Gastroesophageal sphincter (tissue), 4 donors: ENCODE measurements around the gene FKRP. TPM values are rescaled to one million over a fixed set of nuclear protein-coding genes. Genes with fewer than 3 reads are reported as not detected.

Experiments used
- ATAC-seq: fragments of 150-250 bp; one replicate; pipeline ENCODE4 v1.9.1; 2016; ENCODE audit warnings: mild to moderate bottlenecking, moderate library complexity
- H3K27ac ChIP-seq, 4 donors: fragments of 200-600 bp; sonication (generic) in 3 of 4; 1 replicate in 3 of 4; 2 replicates in 1 of 4; pipeline ENCODE4 v1.5.1; 2016 to 2019
- H3K27me3 ChIP-seq: fragments of 200-600 bp; sonication (generic); one replicate; pipeline ENCODE4 v1.5.1; 2019
- H3K36me3 ChIP-seq, 2 donors: fragments of 200-600 bp; sonication (generic); one replicate each; pipeline ENCODE4 v1.5.1; 2019; ENCODE audit warnings: control low read depth in 1 of 2
- H3K4me1 ChIP-seq, 3 donors: fragments of 200-600 bp; sonication (generic); 1 replicate in 2 of 3; 2 replicates in 1 of 3; pipeline ENCODE4 v1.5.1; 2016 to 2019; ENCODE audit warnings: control low read depth in 2 of 3
- H3K4me3 ChIP-seq, 2 donors: fragments of 200-600 bp; sonication (generic); one replicate each; pipeline ENCODE4 v1.5.1; 2019; ENCODE audit warnings: mild to moderate bottlenecking in 1 of 2, moderate library complexity in 1 of 2
- H3K9me3 ChIP-seq, 3 donors: fragments of 200-600 bp; sonication (generic); one replicate each; pipeline ENCODE4 v1.5.1; 2017 to 2019; ENCODE audit warnings: control low read depth in 2 of 3
- EP300 ChIP-seq: sonication (generic); formaldehyde crosslinking; IDR thresholded peaks from one replicate; pipeline ENCODE4 v1.6.1; 2017; ENCODE audit warnings: antibody characterized with exemption, mild to moderate bottlenecking
- POLR2A ChIP-seq, 2 donors: fragments of 450-650 bp; IDR thresholded peaks; one replicate each; pipeline ENCODE4 v1.6.1; 2017; ENCODE audit warnings: antibody characterized with exemption in 2 of 2, mild to moderate bottlenecking in 2 of 2, moderate library complexity in 1 of 2
- POLR2AphosphoS5 ChIP-seq: sonication (generic); formaldehyde crosslinking; IDR thresholded peaks from one replicate; pipeline ENCODE4 v1.6.1; 2017; ENCODE audit warnings: antibody characterized with exemption
- WGBS, 2 donors: methylation state at CpG; one replicate each; pipeline ENCODE4 v1.1.5; 2018; ENCODE audit warnings: low coverage in 1 of 2; 5-methylcytosine and 5-hydroxymethylcytosine counted together
- total RNA-seq, 4 donors: library from RNA; depleted of rRNA; stranded (reverse); fragments of >200 nt; gene quantifications; one replicate each; pipeline ENCODE4 v1.1.0, GENCODE V29; 2016
- TF ChIP-seq, protein P1 (sequence below), 4 experiments: fragments of 200-600 bp in 2 of 4; fragments of 450-650 bp in 2 of 4; sonication (generic) in 1 of 4; IDR thresholded peaks; one replicate each; pipeline ENCODE4 v1.5.1; 2017 to 2019; ENCODE audit warnings: antibody characterized with exemption in 4 of 4, mild to moderate bottlenecking in 2 of 4, moderate library complexity in 2 of 4

The FKRP gene
- total RNA-seq, 4 donors from 2014 or later, result 18.7 to 22.5 (median 20.3) TPM

DNA sequence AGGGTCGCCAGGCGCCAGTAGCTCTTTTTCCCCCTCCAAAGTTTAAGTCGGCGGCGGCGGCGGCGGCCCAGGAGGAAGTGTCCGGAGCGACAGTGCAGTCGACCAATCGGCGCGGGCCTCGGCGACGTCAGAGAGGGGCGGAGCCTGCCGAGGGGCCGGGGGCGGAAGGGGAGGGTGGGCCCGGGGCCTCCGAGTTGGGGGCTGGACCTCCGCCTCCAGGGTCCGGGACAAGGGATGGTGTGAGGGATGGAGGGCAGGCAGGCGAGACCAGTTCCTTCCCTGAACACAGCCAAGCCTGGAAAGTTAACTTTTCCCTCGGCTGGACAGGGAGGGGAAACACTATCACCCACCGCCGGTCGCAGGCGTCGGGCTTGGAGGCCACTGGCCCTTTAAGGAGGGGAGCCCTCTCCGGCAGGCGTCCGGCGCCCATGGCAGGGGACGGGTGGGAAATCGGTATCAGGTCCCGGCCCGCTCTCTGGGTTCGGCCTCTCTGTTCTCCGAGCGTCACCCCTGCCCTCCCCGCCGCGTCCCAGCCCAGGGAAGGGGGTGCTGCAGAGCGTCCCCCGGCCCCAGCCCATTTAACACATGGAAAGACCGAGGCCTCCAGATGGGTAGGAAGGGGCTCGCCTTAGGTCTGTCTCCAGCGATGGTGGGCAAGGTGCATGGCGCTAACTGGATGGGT, 28.7 kb upstream of the FKRP start, which contains the start of gene PRKD2:
TSS of gene PRKD2 (minus strand) at position 81 of the 682 bp plus-strand sequence. CDS start 744 bp downstream, outside the sequence.
- Histone ChIP-seq H3K9me3 (no peaks in the 10 kb centered on the region), H3K4me1 (peaks cover 0 to 55% (median 22%) of the 10 kb centered on the region in 3 donors), H3K4me3 (peak within 1 kb of the TSS; percentile 78 to 87), H3K27me3 (no peaks in the 10 kb centered on the region), H3K27ac (peak within 1 kb of the TSS; percentile 64 to 92 (median 90)), H3K36me3 (peaks cover 0 to 29% of the 10 kb centered on the region in 2 donors)
- TF ChIP-seq, protein P1, sequence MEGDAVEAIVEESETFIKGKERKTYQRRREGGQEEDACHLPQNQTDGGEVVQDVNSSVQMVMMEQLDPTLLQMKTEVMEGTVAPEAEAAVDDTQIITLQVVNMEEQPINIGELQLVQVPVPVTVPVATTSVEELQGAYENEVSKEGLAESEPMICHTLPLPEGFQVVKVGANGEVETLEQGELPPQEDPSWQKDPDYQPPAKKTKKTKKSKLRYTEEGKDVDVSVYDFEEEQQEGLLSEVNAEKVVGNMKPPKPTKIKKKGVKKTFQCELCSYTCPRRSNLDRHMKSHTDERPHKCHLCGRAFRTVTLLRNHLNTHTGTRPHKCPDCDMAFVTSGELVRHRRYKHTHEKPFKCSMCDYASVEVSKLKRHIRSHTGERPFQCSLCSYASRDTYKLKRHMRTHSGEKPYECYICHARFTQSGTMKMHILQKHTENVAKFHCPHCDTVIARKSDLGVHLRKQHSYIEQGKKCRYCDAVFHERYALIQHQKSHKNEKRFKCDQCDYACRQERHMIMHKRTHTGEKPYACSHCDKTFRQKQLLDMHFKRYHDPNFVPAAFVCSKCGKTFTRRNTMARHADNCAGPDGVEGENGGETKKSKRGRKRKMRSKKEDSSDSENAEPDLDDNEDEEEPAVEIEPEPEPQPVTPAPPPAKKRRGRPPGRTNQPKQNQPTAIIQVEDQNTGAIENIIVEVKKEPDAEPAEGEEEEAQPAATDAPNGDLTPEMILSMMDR (IDR thresholded peaks at IDR 0.05), result peak in 1 of 4 experiments; percentile 4
- TF ChIP-seq POLR2A (IDR thresholded peaks at IDR 0.05) (no peak), POLR2AphosphoS5 (peak; percentile 6), EP300 (no peak)
- WGBS, 2 donors, result 0% methylated on average over 2 of the region's 52 CpGs; no CpG with 5 or more reads in 1 of the 2 donors
- peak; percentile 89 for ATAC-seq

DNA sequence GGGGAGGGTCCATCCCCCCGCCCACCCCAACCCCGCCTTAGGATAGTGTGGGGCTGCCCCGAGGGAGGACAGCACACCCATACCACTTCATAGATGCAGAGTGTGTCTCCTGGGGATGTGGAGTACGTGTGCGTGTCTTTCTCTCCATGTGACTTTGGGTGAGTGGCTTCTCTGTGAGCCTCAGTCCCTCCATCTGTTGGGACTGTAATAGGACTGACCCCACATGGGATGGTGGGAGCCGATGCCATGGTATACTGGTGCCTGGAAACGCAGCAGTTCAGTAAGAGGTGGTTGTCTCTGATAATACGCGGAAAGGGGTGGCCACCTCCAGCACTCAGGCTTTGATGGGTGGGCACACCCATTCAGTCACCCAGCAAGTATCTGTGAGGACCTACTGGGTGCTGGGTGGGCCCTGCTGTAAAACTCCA, 28.1 kb upstream of the FKRP start:
- H3K4me3 ChIP-seq, result peak overlapping the region; percentile 78 to 87
- no peaks in the 10 kb centered on the region for H3K9me3 ChIP-seq
- peaks cover 0 to 55% (median 22%) of the 10 kb centered on the region in 3 donors for H3K4me1 ChIP-seq
- no peaks in the 10 kb centered on the region for H3K27me3 ChIP-seq
- H3K36me3 ChIP-seq, result peaks cover 0 to 35% of the 10 kb centered on the region in 2 donors
- TF ChIP-seq, protein P1 (IDR thresholded peaks at IDR 0.05), result no peak
- TF ChIP-seq POLR2A (IDR thresholded peaks at IDR 0.05), result no peak
- no peak for TF ChIP-seq EP300
- TF ChIP-seq POLR2AphosphoS5, result no peak
- ATAC-seq, result no peak
- H3K27ac ChIP-seq, result peak overlapping the region; percentile 64 to 92 (median 90)
- 7% methylated on average over 3 of the region's 9 CpGs; no CpG with 5 or more reads in 1 of the 2 donors for WGBS, 2 donors

DNA sequence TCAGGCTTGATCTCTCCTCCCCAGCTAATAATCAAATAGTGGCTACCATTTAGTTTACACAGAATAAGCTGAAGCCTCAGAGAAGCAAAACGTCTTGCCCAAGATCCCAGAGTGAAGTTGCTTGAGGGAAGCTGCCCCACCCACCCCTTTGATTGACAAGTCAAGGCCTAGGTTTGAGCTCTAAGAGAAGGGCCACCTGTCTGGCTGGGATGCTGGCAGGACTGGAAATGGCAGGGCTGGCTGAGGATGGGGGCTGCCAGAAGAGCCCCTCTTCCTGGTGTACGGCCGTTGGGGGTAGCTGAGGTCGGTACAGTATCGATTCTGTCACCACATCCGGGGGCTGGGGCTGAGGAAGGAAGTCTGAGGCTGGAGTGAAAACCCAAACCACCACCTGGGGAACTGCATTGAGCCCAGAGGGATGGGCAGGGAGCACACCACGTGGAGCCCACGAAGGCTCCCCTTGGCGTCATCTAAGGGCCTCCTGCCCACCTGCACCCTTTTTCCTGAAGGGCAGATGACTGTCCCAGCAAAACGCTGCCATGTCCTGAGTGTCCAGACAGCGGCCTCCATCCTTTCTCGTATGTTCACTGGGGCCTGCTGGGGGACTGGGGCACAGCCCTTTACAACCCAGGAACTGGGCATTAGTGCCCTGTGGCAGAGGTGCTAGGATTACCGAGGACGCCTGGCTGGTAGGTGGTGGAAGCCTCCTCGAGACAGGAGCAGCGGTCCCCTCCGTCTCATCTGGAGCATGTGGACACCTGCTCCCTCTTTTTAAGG, 27.5 kb upstream of the FKRP start:
- 48% methylated on average over 5 of the region's 17 CpGs; no CpG with 5 or more reads in 1 of the 2 donors for WGBS, 2 donors
- Histone ChIP-seq H3K9me3 (no peaks in the 10 kb centered on the region), H3K4me3 (no peak overlapping the region), H3K27ac (peak overlapping the region in 3 of 4 donors; percentile 90 to 92 (median 91)), H3K4me1 (peaks cover 0 to 51% (median 21%) of the 10 kb centered on the region in 3 donors), H3K36me3 (peaks cover 0 to 41% of the 10 kb centered on the region in 2 donors), H3K27me3 (no peaks in the 10 kb centered on the region)
- TF ChIP-seq EP300 (no peak), POLR2AphosphoS5 (no peak), POLR2A (IDR thresholded peaks at IDR 0.05) (no peak)
- TF ChIP-seq, protein P1 (IDR thresholded peaks at IDR 0.05), result no peak
- no peak for ATAC-seq

DNA sequence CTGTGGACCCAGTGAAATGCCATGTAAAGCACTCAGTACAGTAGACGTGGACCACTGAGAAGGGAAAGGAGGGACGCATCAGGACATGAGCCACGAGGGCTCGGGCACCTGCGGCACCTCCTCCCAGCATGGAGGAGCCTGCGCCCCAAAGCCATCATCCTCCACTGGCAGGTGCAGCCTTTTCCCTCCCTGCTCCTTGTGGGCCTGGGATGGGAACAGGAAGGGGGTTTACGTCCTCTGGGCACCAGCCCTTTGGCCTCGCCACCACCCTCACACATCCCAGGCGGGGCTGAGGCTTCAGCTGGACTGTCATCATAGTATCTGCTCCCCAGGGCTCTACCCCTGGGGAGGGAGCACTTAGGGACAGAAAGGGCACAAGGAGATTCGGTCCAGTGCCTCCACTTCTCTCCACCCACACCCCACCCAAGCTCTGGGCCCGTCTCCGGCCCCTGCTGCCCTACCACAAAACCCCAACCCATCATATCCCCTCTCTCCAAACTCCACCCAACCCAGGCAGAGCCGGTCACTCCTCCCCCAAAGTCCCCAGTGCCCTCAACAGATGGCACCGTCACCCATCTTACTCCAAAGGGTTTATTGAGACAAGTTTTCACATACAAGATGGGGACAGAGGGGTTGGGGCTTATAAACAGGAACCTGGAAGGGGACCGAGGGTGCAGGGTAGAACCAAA, 26.8 kb upstream of the FKRP start:
- 79% methylated on average over 2 of the region's 15 CpGs; no CpG with 5 or more reads in 1 of the 2 donors for WGBS, 2 donors
- no peak for TF ChIP-seq POLR2A (IDR thresholded peaks at IDR 0.05)
- TF ChIP-seq, protein P1 (IDR thresholded peaks at IDR 0.05), result no peak
- no peak for TF ChIP-seq POLR2AphosphoS5
- TF ChIP-seq EP300, result no peak
- Histone ChIP-seq H3K9me3 (no peaks in the 10 kb centered on the region), H3K36me3 (peaks cover 0 to 48% of the 10 kb centered on the region in 2 donors), H3K4me1 (peaks cover 0 to 43% (median 16%) of the 10 kb centered on the region in 3 donors), H3K27me3 (no peaks in the 10 kb centered on the region), H3K27ac (peak overlapping the region in 3 of 4 donors; percentile 90 to 92 (median 91)), H3K4me3 (no peak overlapping the region)
- no peak for ATAC-seq
